Activated naive CD4-positive, alpha-beta T cell treated with anti-CD3 and anti-CD28 coated beads for 36 hours (primary cell): ENCODE data around the gene ATN1. TPM values are rescaled to one million over a fixed set of nuclear protein-coding genes. Genes with fewer than 3 reads are reported as not detected.

Experiments
- CTCF ChIA-PET: fragments of 350-600 bp; sonication (Branson Sonifier 250); formaldehyde crosslinking; loops from one replicate; lab custom pipeline; 2021; ENCODE audit warnings: antibody characterized with exemption; lab: Charles Lee
- DNase-seq: peaks from one replicate; pipeline ENCODE4 v3.0.0-alpha.2; 2020
- H3K27ac Mint-ChIP-seq: one replicate; pipeline ENCODE4 v1.8.0; 2021; ENCODE audit warnings: mild to moderate bottlenecking, mixed read lengths
- H3K27me3 Mint-ChIP-seq: one replicate; pipeline ENCODE4 v1.8.0; 2021; ENCODE audit warnings: low read depth, mixed read lengths
- H3K36me3 Mint-ChIP-seq: one replicate; pipeline ENCODE4 v1.8.0; 2021; ENCODE audit warnings: low read depth, mixed read lengths
- H3K4me1 Mint-ChIP-seq: one replicate; pipeline ENCODE4 v1.8.0; 2021; ENCODE audit warnings: low read depth, mixed read lengths
- H3K4me3 Mint-ChIP-seq: one replicate; pipeline ENCODE4 v1.8.0; 2021; ENCODE audit warnings: mild to moderate bottlenecking, moderate library complexity, mixed read lengths
- H3K9me3 Mint-ChIP-seq: one replicate; pipeline ENCODE4 v1.8.0; 2021; ENCODE audit warnings: mixed read lengths
- intact Hi-C: fragments of 100-400 bp; cut with micrococcal nuclease; formaldehyde crosslinking; loops from one replicate; pipeline ENCODE4 v1.15.1; 2023
- total RNA-seq, 2 experiments: library from RNA; stranded (reverse); gene quantifications; one replicate each; pipeline ENCODE4 v1.2.3, GENCODE V29; 2021

Gene ATN1
- total RNA-seq, 2 experiments from 2014 or later: 20.1 to 22.2 TPM

- CTCF ChIA-PET: interaction anchor here (0.6 to 12.0 kb wide), 3 partner anchors 15 to 38 kb away, joined by 3 to 397 read pairs (median 10); partner anchors contain the start of genes C12orf57, PTPN6 and RNU7-1
- peaks cover 85% of the 10 kb centered on the region for H3K4me1 Mint-ChIP-seq
- H3K27me3 Mint-ChIP-seq: no peaks in the 10 kb centered on the region
- H3K36me3 Mint-ChIP-seq: peaks cover 53% of the 10 kb centered on the region
- H3K27ac Mint-ChIP-seq: peak overlapping the region; percentile 93
- DNase-seq: no peak
- H3K9me3 Mint-ChIP-seq: no peaks in the 10 kb centered on the region
- H3K4me3 Mint-ChIP-seq: no peak overlapping the region
- intact Hi-C loops: loop anchor here (5.0 kb wide), 1 partner anchor 276 kb away; the partner anchor contains the start of gene ZNF384
These were observed 35.4 kb downstream of the ATN1 start for GRCh38 chr12:6963016-6963731.

GRCh38 chr12:6963791-6964413 lies 36.1 kb downstream of the ATN1 start:
- H3K27ac Mint-ChIP-seq: peak overlapping the region; percentile 93
- no peak overlapping the region for H3K4me3 Mint-ChIP-seq
- CTCF ChIA-PET: interaction anchor here (0.6 to 12.0 kb wide), 10 partner anchors 8 to 147 kb away, joined by 3 to 397 read pairs (median 6); partner anchors contain the start of genes C12orf57, PTPN6 and RNU7-1
- peaks cover 52% of the 10 kb centered on the region for H3K36me3 Mint-ChIP-seq
- intact Hi-C loops: loop anchor here (5.0 kb wide), 1 partner anchor 277 kb away; the partner anchor contains the start of gene ZNF384
- H3K9me3 Mint-ChIP-seq: no peaks in the 10 kb centered on the region
- H3K27me3 Mint-ChIP-seq: no peaks in the 10 kb centered on the region
- DNase-seq: no peak
- peaks cover 86% of the 10 kb centered on the region for H3K4me1 Mint-ChIP-seq

- H3K4me3 Mint-ChIP-seq: no peak overlapping the region
- CTCF ChIA-PET: interaction anchor here (1.0 to 12.0 kb wide), 11 partner anchors 9 to 149 kb away, joined by 3 to 397 read pairs (median 5); partner anchors contain the start of genes C12orf57, PTPN6 and RNU7-1
- intact Hi-C loops: loop anchor here (1.0 to 5.0 kb wide), 3 partner anchors 20 to 277 kb away; partner anchors contain the start of genes C12orf57 and ZNF384
- H3K36me3 Mint-ChIP-seq: peaks cover 50% of the 10 kb centered on the region
- DNase-seq: no peak
- H3K4me1 Mint-ChIP-seq: peaks cover 85% of the 10 kb centered on the region
- H3K27ac Mint-ChIP-seq: peak overlapping the region; percentile 93
- no peaks in the 10 kb centered on the region for H3K27me3 Mint-ChIP-seq
- no peaks in the 10 kb centered on the region for H3K9me3 Mint-ChIP-seq
These were observed 36.9 kb downstream of the ATN1 start for GRCh38 chr12:6964605-6965025.

GRCh38 chr12:6965026-6965661 lies 37.4 kb downstream of the ATN1 start:
- H3K27me3 Mint-ChIP-seq: no peaks in the 10 kb centered on the region
- intact Hi-C loops: loop anchor here (1.0 kb wide), 2 partner anchors 21 to 41 kb away; partner anchors contain the start of gene C12orf57
- CTCF ChIA-PET: interaction anchor here (1.0 to 12.0 kb wide), 12 partner anchors 9 to 148 kb away, joined by 3 to 397 read pairs (median 4); partner anchors contain the start of genes C12orf57, PTPN6 and RNU7-1
- peak; percentile 95 for DNase-seq
- H3K9me3 Mint-ChIP-seq: no peaks in the 10 kb centered on the region
- H3K36me3 Mint-ChIP-seq: peaks cover 52% of the 10 kb centered on the region
- peaks cover 81% of the 10 kb centered on the region for H3K4me1 Mint-ChIP-seq
- H3K27ac Mint-ChIP-seq: peak overlapping the region; percentile 93
- H3K4me3 Mint-ChIP-seq: no peak overlapping the region

- intact Hi-C loops: loop anchor here (1.0 kb wide), 2 partner anchors 21 to 41 kb away; partner anchors contain the start of gene C12orf57
- H3K9me3 Mint-ChIP-seq: no peaks in the 10 kb centered on the region
- no peaks in the 10 kb centered on the region for H3K27me3 Mint-ChIP-seq
- no peak overlapping the region for H3K4me3 Mint-ChIP-seq
- peaks cover 49% of the 10 kb centered on the region for H3K36me3 Mint-ChIP-seq
- H3K4me1 Mint-ChIP-seq: peaks cover 76% of the 10 kb centered on the region
- CTCF ChIA-PET: interaction anchor here (1.1 to 12.0 kb wide), 4 partner anchors 8 to 74 kb away, joined by 3 to 397 read pairs (median 5); partner anchors contain the start of genes C12orf57, PTPN6 and RNU7-1
- peak overlapping the region; percentile 93 for H3K27ac Mint-ChIP-seq
- DNase-seq: no peak
These were observed 38.0 kb downstream of the ATN1 start for GRCh38 chr12:6965714-6966113.

GRCh38 chr12:6966351-6966750 lies 38.6 kb downstream of the ATN1 start:
- intact Hi-C loops: no loop called here
- peak overlapping the region; percentile 93 for H3K27ac Mint-ChIP-seq
- DNase-seq: no peak
- CTCF ChIA-PET: interaction anchor here (0.7 to 12.0 kb wide), 6 partner anchors 8 to 75 kb away, joined by 3 to 397 read pairs (median 4); partner anchors contain the start of genes C12orf57, PTPN6 and RNU7-1
- H3K9me3 Mint-ChIP-seq: no peaks in the 10 kb centered on the region
- peaks cover 72% of the 10 kb centered on the region for H3K4me1 Mint-ChIP-seq
- no peaks in the 10 kb centered on the region for H3K27me3 Mint-ChIP-seq
- peak overlapping the region; percentile 43 for H3K4me3 Mint-ChIP-seq
- peaks cover 46% of the 10 kb centered on the region for H3K36me3 Mint-ChIP-seq

- Mint-ChIP-seq H3K36me3 (peaks cover 53% of the 10 kb centered on the region), H3K27me3 (no peaks in the 10 kb centered on the region), H3K4me1 (peaks cover 70% of the 10 kb centered on the region), H3K4me3 (no peak overlapping the region), H3K27ac (peak overlapping the region; percentile 63), H3K9me3 (no peaks in the 10 kb centered on the region)
- DNase-seq: no peak
- intact Hi-C loops: no loop called here
- CTCF ChIA-PET: interaction anchor here (0.6 to 2.7 kb wide), 4 partner anchors 22 to 178 kb away, joined by 3 to 41 read pairs (median 5); partner anchors contain the start of genes C12orf57 and RNU7-1
These were observed 39.9 kb downstream of the ATN1 start for GRCh38 chr12:6967651-6968100.

GRCh38 chr12:6968426-6968825 lies 40.7 kb downstream of the ATN1 start:
- intact Hi-C loops: no loop called here
- no peaks in the 10 kb centered on the region for H3K27me3 Mint-ChIP-seq
- CTCF ChIA-PET: interaction anchor here (0.8 to 2.7 kb wide), 6 partner anchors 9 to 144 kb away, joined by 3 to 41 read pairs (median 4); partner anchors contain the start of genes C12orf57 and RNU7-1
- H3K4me1 Mint-ChIP-seq: peaks cover 73% of the 10 kb centered on the region
- H3K27ac Mint-ChIP-seq: peak overlapping the region; percentile 99
- H3K9me3 Mint-ChIP-seq: no peaks in the 10 kb centered on the region
- no peak for DNase-seq
- peaks cover 58% of the 10 kb centered on the region for H3K36me3 Mint-ChIP-seq
- H3K4me3 Mint-ChIP-seq: peak overlapping the region; percentile 100

- Mint-ChIP-seq H3K27ac (peak overlapping the region; percentile 99), H3K36me3 (peaks cover 66% of the 10 kb centered on the region), H3K9me3 (no peaks in the 10 kb centered on the region), H3K4me3 (peak overlapping the region; percentile 100), H3K4me1 (peaks cover 71% of the 10 kb centered on the region), H3K27me3 (no peaks in the 10 kb centered on the region)
- peak; percentile 31 for DNase-seq
- CTCF ChIA-PET: interaction anchor here (1.8 to 2.7 kb wide), 2 partner anchors 25 to 138 kb away, joined by 4 to 41 read pairs; partner anchors contain the start of genes C12orf57 and RNU7-1
- intact Hi-C loops: loop anchor here (1.0 to 2.0 kb wide), 11 partner anchors 26 to 307 kb away; partner anchors contain the start of genes C12orf57, C1R, C1RL and ING4
These were observed 42.4 kb downstream of the ATN1 start for GRCh38 chr12:6970096-6970527.

- intact Hi-C loops: no loop called here
- no peak overlapping the region for H3K4me3 Mint-ChIP-seq
- H3K9me3 Mint-ChIP-seq: no peaks in the 10 kb centered on the region
- no peaks in the 10 kb centered on the region for H3K27me3 Mint-ChIP-seq
- H3K27ac Mint-ChIP-seq: peak overlapping the region; percentile 54
- DNase-seq: no peak
- H3K4me1 Mint-ChIP-seq: peaks cover 38% of the 10 kb centered on the region
- H3K36me3 Mint-ChIP-seq: peaks cover 64% of the 10 kb centered on the region
- CTCF ChIA-PET: interaction anchor here (1.0 to 1.2 kb wide), 3 partner anchors 28 to 137 kb away, joined by 3 to 7 read pairs (median 4); partner anchors contain the start of gene LPCAT3
These were observed 46.4 kb downstream of the ATN1 start for GRCh38 chr12:6974180-6974579.
